DOHH2 (cell line): ENCODE measurements around the gene HMGN1.

Source experiments
- H3F3A ChIP-seq: fragments of 200-600 bp; sonication (generic), shearing (Covaris generic); 2 replicates; pipeline ENCODE4 v1.6.0; 2016; ENCODE audit warnings: antibody characterized with exemption, mild to moderate bottlenecking; ENCODE audit not compliant: control insufficient read depth, insufficient read depth
- H3K27ac ChIP-seq: fragments of 200-600 bp; sonication (generic); 2 replicates; pipeline ENCODE4 v1.5.1; 2014; ENCODE audit warnings: low read depth, mild to moderate bottlenecking, low read length, moderate library complexity
- H3K27me3 ChIP-seq: fragments of 200-600 bp; sonication (generic); 2 replicates; pipeline ENCODE4 v1.6.1; 2014; ENCODE audit warnings: mild to moderate bottlenecking, low read length, mixed read lengths; ENCODE audit not compliant: control insufficient read depth
- H3K36me3 ChIP-seq: fragments of 200-600 bp; sonication (generic); 2 replicates; pipeline ENCODE4 v1.6.1; 2014; ENCODE audit warnings: mild to moderate bottlenecking, low read length, moderate library complexity, mixed read lengths; ENCODE audit not compliant: control insufficient read depth
- H3K4me1 ChIP-seq: fragments of 200-600 bp; sonication (generic); 2 replicates; pipeline ENCODE4 v1.6.1; 2014; ENCODE audit warnings: mild to moderate bottlenecking, low read length, mixed read lengths; ENCODE audit not compliant: control insufficient read depth
- H3K4me2 ChIP-seq: fragments of 200-600 bp; sonication (generic); 2 replicates; pipeline ENCODE4 v1.6.0; 2014; ENCODE audit warnings: mild to moderate bottlenecking, low read length, moderate library complexity
- H3K4me3 ChIP-seq: fragments of 200-600 bp; sonication (generic); 2 replicates; pipeline ENCODE4 v1.5.1; 2014; ENCODE audit warnings: mild to moderate bottlenecking, low read length, mixed read lengths
- H3K79me2 ChIP-seq: fragments of 200-600 bp; sonication (generic); 2 replicates; pipeline ENCODE4 v1.6.1; 2014; ENCODE audit warnings: mild to moderate bottlenecking, low read length, mixed read lengths; ENCODE audit not compliant: control insufficient read depth
- H3K9me2 ChIP-seq: fragments of 200-600 bp; sonication (generic); replicated peaks from 2 replicates; pipeline ENCODE4 v1.6.1; 2014; ENCODE audit warnings: mild to moderate bottlenecking, low read length, mixed read lengths; ENCODE audit not compliant: control insufficient read depth
- H3K9me3 ChIP-seq: fragments of 200-600 bp; sonication (generic); 2 replicates; pipeline ENCODE4 v1.6.1; 2014; ENCODE audit warnings: antibody characterized with exemption, low read length, mixed read lengths; ENCODE audit not compliant: control insufficient read depth, insufficient read depth
- H4K20me1 ChIP-seq: fragments of 200-600 bp; sonication (generic); 2 replicates; pipeline ENCODE4 v1.6.0; 2014; ENCODE audit warnings: low read depth, mild to moderate bottlenecking, antibody characterized with exemption, low read length, moderate library complexity; ENCODE audit not compliant: control insufficient read depth, insufficient read depth
- EZH2phosphoT487 ChIP-seq: fragments of 200-600 bp; sonication (generic); IDR thresholded peaks from 2 replicates; pipeline ENCODE4 v1.6.1; 2017; ENCODE audit warnings: borderline replicate concordance, mild to moderate bottlenecking, antibody characterized with exemption, low read length, moderate library complexity, mixed read lengths
- TF ChIP-seq, protein P1 (sequence below): fragments of 200-600 bp; sonication (generic); IDR thresholded peaks from one replicate; pipeline ENCODE4 v1.5.1; 2014; ENCODE audit warnings: antibody characterized with exemption, mild to moderate bottlenecking, low read depth, low read length; ENCODE audit not compliant: poor library complexity, severe bottlenecking

Gene HMGN1

GRCh38 chr21:39387461-39388037, 38.7 kb upstream of the HMGN1 start:
- TF ChIP-seq EZH2phosphoT487 = no peak
- TF ChIP-seq, protein P1, sequence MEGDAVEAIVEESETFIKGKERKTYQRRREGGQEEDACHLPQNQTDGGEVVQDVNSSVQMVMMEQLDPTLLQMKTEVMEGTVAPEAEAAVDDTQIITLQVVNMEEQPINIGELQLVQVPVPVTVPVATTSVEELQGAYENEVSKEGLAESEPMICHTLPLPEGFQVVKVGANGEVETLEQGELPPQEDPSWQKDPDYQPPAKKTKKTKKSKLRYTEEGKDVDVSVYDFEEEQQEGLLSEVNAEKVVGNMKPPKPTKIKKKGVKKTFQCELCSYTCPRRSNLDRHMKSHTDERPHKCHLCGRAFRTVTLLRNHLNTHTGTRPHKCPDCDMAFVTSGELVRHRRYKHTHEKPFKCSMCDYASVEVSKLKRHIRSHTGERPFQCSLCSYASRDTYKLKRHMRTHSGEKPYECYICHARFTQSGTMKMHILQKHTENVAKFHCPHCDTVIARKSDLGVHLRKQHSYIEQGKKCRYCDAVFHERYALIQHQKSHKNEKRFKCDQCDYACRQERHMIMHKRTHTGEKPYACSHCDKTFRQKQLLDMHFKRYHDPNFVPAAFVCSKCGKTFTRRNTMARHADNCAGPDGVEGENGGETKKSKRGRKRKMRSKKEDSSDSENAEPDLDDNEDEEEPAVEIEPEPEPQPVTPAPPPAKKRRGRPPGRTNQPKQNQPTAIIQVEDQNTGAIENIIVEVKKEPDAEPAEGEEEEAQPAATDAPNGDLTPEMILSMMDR = no peak
- Histone ChIP-seq H3K79me2 (peaks cover 65% of the 10 kb centered on the region), H3K4me3 (peak overlapping the region; percentile 81), H4K20me1 (no peaks in the 10 kb centered on the region), H3K27ac (peak overlapping the region; percentile 82), H3K4me1 (peaks cover 30% of the 10 kb centered on the region), H3K9me3 (no peaks in the 10 kb centered on the region), H3K36me3 (peaks cover 37% of the 10 kb centered on the region), H3F3A (peaks cover 11% of the 10 kb centered on the region), H3K4me2 (peak overlapping the region; percentile 98), H3K27me3 (no peaks in the 10 kb centered on the region), H3K9me2 (no peaks in the 10 kb centered on the region)

- H3K4me1 ChIP-seq = peaks cover 30% of the 10 kb centered on the region
- no peaks in the 10 kb centered on the region for H3K9me3 ChIP-seq
- H3F3A ChIP-seq = peaks cover 11% of the 10 kb centered on the region
- TF ChIP-seq, protein P1 = no peak
- no peak for TF ChIP-seq EZH2phosphoT487
- H3K36me3 ChIP-seq = peaks cover 30% of the 10 kb centered on the region
- H3K4me2 ChIP-seq = peak overlapping the region; percentile 98
- H3K79me2 ChIP-seq = peaks cover 71% of the 10 kb centered on the region
- no peak overlapping the region for H3K27ac ChIP-seq
- no peaks in the 10 kb centered on the region for H4K20me1 ChIP-seq
- H3K4me3 ChIP-seq = peak overlapping the region; percentile 81
- H3K9me2 ChIP-seq = no peaks in the 10 kb centered on the region
- no peaks in the 10 kb centered on the region for H3K27me3 ChIP-seq
Measured at GRCh38 chr21:39386899-39387298, 38.0 kb upstream of the HMGN1 start.

DNA sequence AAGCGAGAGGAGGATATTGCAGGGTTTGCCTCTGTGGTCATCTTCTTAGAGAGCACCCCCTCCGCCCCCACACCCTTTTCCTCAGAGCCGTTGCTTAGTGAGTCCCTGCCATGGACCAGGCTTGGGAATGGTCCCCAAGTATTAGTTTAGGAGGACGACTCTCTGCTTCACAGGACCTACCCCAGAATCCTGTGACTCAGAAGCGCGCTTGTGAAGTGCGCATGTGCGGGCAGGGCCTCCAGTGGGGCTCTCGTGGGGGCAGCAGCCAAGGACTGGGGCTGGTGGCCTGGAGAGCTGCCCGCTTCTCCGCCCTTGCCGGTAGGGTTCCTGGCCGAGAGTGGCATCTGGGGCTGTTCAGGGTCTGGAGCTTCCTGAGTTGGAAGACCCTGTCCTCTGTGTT, 37.3 kb upstream of the HMGN1 start:
- Histone ChIP-seq H3F3A (peaks cover 11% of the 10 kb centered on the region), H3K9me3 (no peaks in the 10 kb centered on the region), H3K4me2 (no peak overlapping the region), H3K36me3 (peaks cover 24% of the 10 kb centered on the region), H3K9me2 (no peaks in the 10 kb centered on the region), H3K27me3 (no peaks in the 10 kb centered on the region), H4K20me1 (no peaks in the 10 kb centered on the region), H3K27ac (no peak overlapping the region), H3K4me3 (no peak overlapping the region), H3K4me1 (peaks cover 34% of the 10 kb centered on the region), H3K79me2 (peaks cover 77% of the 10 kb centered on the region)
- no peak for TF ChIP-seq EZH2phosphoT487
- TF ChIP-seq, protein P1 = no peak
